ENCODE measurements around the gene EIF4EBP2.

The EIF4EBP2 gene

GRCh38 chr10:70360215-70360614, 43.7 kb upstream of the EIF4EBP2 start:
- DNase-seq (ENCODE audit: low read depth in 2 of 2): no peak
- no peak for TF ChIP-seq CTCF (IDR thresholded peaks at IDR 0.05; ENCODE audit: low read depth, low read length)
- no peak overlapping the region for H3K4me3 ChIP-seq (replicated peaks in 1 of 2; ENCODE audit: low read depth in 2 of 2, low read length in 2 of 2)

GRCh38 chr10:70362328-70362727, 41.6 kb upstream of the EIF4EBP2 start:
- H3K4me3 ChIP-seq (replicated peaks in 1 of 2; ENCODE audit: low read depth in 2 of 2, low read length in 2 of 2): no peak overlapping the region
- TF ChIP-seq CTCF (IDR thresholded peaks at IDR 0.05; ENCODE audit: low read depth, low read length): no peak
- DNase-seq (ENCODE audit: low read depth in 2 of 2): no peak

- no peak for DNase-seq (ENCODE audit: low read depth in 2 of 2)
- no peak overlapping the region for H3K4me3 ChIP-seq (replicated peaks in 1 of 2; ENCODE audit: low read depth in 2 of 2, low read length in 2 of 2)
- TF ChIP-seq CTCF (IDR thresholded peaks at IDR 0.05; ENCODE audit: low read depth, low read length): no peak
Observed at GRCh38 chr10:70363292-70363691, 40.7 kb upstream of the EIF4EBP2 start.

- peak; percentile 92 for TF ChIP-seq CTCF (IDR thresholded peaks at IDR 0.05; ENCODE audit: low read depth, low read length)
- DNase-seq (ENCODE audit: low read depth in 2 of 2): peak; percentile 99
- H3K4me3 ChIP-seq (replicated peaks in 1 of 2; ENCODE audit: low read depth in 2 of 2, low read length in 2 of 2): no peak overlapping the region
Observed at GRCh38 chr10:70363971-70364771, 39.8 kb upstream of the EIF4EBP2 start.

- no peak for TF ChIP-seq CTCF (IDR thresholded peaks at IDR 0.05; ENCODE audit: low read depth, low read length)
- H3K4me3 ChIP-seq (replicated peaks in 1 of 2; ENCODE audit: low read depth in 2 of 2, low read length in 2 of 2): no peak overlapping the region
- DNase-seq (ENCODE audit: low read depth in 2 of 2): no peak
Observed at GRCh38 chr10:70364772-70365091, 39.2 kb upstream of the EIF4EBP2 start.

GRCh38 chr10:70367195-70367796, 36.6 kb upstream of the EIF4EBP2 start:
- TF ChIP-seq CTCF (IDR thresholded peaks at IDR 0.05; ENCODE audit: low read depth, low read length): no peak
- peak; percentile 26 to 43 for DNase-seq (ENCODE audit: low read depth in 2 of 2)
- no peak overlapping the region for H3K4me3 ChIP-seq (replicated peaks in 1 of 2; ENCODE audit: low read depth in 2 of 2, low read length in 2 of 2)
